Epithelial cell of proximal tubule (primary cell): ENCODE measurements around the gene FABP2. TPM values are rescaled to one million over a fixed set of nuclear protein-coding genes. Genes with fewer than 3 reads are reported as not detected.
A peak's percentile ranks its signal among the peaks of the same experiment; 100 is the strongest.
"Not testable (repeated sequence)": the region's sequence is repeated elsewhere in the genome, so short reads cannot be mapped to it uniquely, and the experiment has no call there.

Experiments used
- DNase-seq: peaks from one replicate; pipeline ENCODE4 v3.0.0-alpha.2; 2011; ENCODE audit warnings: low read depth
- H3K4me3 ChIP-seq: 2 replicates; pipeline ENCODE4 v1.5.1; 2011; ENCODE audit warnings: low read depth, mild to moderate bottlenecking, low read length
- CTCF ChIP-seq: conservative IDR thresholded peaks from 2 replicates; pipeline ENCODE4 v1.5.1; 2012; ENCODE audit warnings: low read depth, mild to moderate bottlenecking, low read length
- total RNA-seq: library from RNA; depleted of rRNA; stranded (reverse); fragments of >200 nt; gene quantifications from 2 replicates; pipeline ENCODE4 v1.2.3, GENCODE V29; 2015

FABP2 gene
- total RNA-seq, 1 donor from 2014 or later = not detected

- no peak overlapping the region for H3K4me3 ChIP-seq
- DNase-seq = no peak
These were observed 35.4 kb downstream of the FABP2 start for GRCh38 chr4:119286377-119287002.

DNA sequence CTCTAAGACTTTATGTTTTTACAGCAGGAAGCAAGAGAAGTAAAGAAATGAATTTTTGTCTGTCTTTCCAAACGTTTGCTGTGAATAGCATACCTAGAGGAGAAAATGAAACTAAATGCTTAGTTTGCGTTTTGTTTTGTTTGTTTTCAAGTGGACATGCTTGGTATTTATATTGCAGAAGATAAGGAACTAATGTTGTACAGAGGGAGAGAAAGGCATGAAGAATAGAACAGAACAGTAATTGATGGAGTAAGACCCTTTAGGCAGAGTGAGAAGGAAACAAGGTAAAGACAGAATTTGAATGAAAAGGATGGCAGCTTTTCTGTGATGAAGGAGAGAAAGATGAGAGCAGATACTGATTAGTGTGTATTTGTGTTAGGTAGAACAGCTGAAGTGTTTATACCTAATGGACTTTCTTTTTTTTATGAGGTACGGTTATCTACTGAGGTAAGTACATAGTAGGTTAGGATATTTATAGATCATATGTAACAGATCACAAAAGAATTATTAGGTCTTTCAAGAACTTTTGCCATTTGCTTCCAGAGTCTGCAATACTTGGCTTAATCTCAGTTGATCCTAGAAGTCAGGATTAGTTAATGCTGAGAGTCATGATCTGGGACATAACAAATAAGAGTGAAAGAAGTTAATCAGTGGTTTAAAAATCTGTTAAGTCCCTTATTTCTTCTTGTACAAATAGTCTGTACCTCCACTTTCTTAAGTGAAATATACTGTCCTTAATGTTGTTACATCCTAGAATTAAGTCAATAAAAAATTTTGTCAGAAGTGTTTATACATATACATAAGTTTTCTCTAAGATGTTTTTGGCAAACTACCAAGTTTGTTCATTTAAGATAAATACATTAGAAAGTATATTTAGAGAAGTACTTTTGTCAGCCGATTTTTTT, 36.8 kb downstream of the FABP2 start:
- no peak for DNase-seq
- TF ChIP-seq CTCF = no peak
- H3K4me3 ChIP-seq = peak overlapping the region; percentile 12

More at GRCh38 chr4:119286377-119287002, 35.4 kb downstream of the FABP2 start:
- TF ChIP-seq CTCF = peak; percentile 61

DNA sequence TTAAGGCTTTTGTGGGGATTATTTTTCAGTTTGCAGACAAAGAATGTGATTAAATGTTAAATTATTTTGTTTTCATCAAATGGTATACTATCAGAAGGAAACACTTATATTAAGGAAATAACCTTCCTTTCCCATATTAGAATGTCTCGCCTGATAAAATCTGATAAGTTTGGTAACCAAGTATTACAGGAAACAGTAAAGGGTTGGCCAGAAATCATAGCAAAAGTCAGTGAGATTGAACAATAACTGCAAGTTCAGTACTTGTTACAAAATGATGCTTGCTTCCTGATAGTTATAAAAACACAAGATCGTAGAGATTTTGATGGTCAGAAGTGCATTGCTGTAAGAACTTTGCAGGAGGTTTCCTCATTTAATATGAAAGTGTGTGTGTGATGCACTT, 40.5 kb downstream of the FABP2 start:
- no peak for TF ChIP-seq CTCF
- no peak overlapping the region for H3K4me3 ChIP-seq
- no peak for DNase-seq

DNA sequence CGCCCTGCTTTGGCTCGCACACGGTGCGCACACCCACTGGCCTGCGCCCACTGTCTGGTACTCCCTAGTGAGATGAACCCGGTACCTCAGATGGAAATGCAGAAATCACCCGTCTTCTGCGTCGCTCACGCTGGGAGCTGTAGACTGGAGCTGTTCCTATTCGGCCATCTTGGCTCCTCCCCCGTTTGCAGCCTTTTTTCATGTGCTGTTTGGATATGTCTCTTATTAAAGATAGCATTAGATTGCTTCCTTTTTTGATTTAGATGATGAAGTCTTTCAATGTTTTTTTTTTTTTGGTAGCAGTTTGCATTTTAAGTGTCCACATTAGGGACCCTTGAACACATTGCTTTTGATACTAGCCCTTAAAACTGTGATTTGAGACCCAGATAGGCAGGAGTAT, 42.0 kb downstream of the FABP2 start:
- DNase-seq, H3K4me3 ChIP-seq: not testable (repeated sequence)

- DNase-seq = not testable (repeated sequence)
These were observed 42.4 kb downstream of the FABP2 start for GRCh38 chr4:119279541-119279940.

GRCh38 chr4:119271361-119272085, 50.4 kb downstream of the FABP2 start:
- no peak overlapping the region for H3K4me3 ChIP-seq
- TF ChIP-seq CTCF = no peak
- no peak for DNase-seq

More at GRCh38 chr4:119279541-119279940, 42.4 kb downstream of the FABP2 start:
- H3K4me3 ChIP-seq = not testable (repeated sequence)

DNA sequence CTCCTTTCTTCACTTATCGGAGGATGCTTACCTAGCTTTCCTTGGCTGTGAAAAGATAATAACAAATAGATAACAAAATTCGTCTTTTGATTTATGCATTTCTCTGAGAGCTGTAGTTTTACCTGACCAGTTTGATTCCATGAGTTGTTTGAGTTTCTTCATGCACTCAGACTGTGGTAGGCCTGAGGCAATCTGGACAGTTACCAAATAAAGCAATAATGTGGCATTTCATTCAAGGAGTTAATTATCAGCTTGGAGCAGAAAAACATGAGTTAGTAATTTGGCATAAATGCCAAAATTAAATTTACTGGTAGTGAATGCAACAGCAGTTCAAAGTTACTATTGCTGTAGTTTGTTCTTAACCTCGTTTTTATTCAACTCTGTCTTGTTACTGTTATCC, 53.5 kb downstream of the FABP2 start:
- DNase-seq = peak; percentile 35
- no peak for TF ChIP-seq CTCF
- H3K4me3 ChIP-seq = no peak overlapping the region

Other genes with a start within 250 kb of the FABP2 start
- 0.40 TPM in 1 of 2 replicates, not detected in the other for gene MYOZ2, start 186.3 kb downstream of the FABP2 start, total RNA-seq
- 19.6 and 48.9 TPM in 2 replicates for gene USP53, start 109.4 kb downstream of the FABP2 start, total RNA-seq